Mesenchymal stem cell (in vitro differentiated cells and primary cell): Measurements from ENCODE around the gene MPP2.

Experiments
- DNase-seq: peaks from one replicate; pipeline ENCODE4 v3.0.0-alpha.2; 2013
- H2AFZ ChIP-seq: one replicate; pipeline ENCODE4 v1.6.1; 2013; ENCODE audit warnings: low read depth, mild to moderate bottlenecking, control low read depth, inconsistent platforms, low read length, moderate library complexity
- H2AK5ac ChIP-seq: 2 replicates; pipeline ENCODE4 v1.6.1; 2013; ENCODE audit warnings: low read length, moderate library complexity, mild to moderate bottlenecking, inconsistent platforms; ENCODE audit not compliant: severe bottlenecking
- H2BK120ac ChIP-seq: one replicate; pipeline ENCODE4 v1.6.1; 2013; ENCODE audit warnings: low read depth, mild to moderate bottlenecking, inconsistent platforms, low read length, moderate library complexity
- H2BK12ac ChIP-seq, 2 experiments: one replicate each; pipeline ENCODE4 v1.6.1; 2013; ENCODE audit warnings: inconsistent platforms in 2 of 2, low read length in 2 of 2, mild to moderate bottlenecking in 2 of 2, moderate library complexity in 2 of 2, control low read depth in 1 of 2
- H2BK15ac ChIP-seq: one replicate; pipeline ENCODE4 v1.6.1; 2013; ENCODE audit warnings: mild to moderate bottlenecking, low read depth, inconsistent platforms; ENCODE audit not compliant: poor library complexity, severe bottlenecking
- H2BK5ac ChIP-seq: 2 replicates; pipeline ENCODE4 v1.6.1; 2013; ENCODE audit warnings: low read depth, mild to moderate bottlenecking, low read length, control low read depth, inconsistent platforms; ENCODE audit not compliant: poor library complexity, severe bottlenecking
- H3K14ac ChIP-seq, 2 experiments: one replicate each; pipeline ENCODE4 v1.6.1; 2013; ENCODE audit warnings: inconsistent platforms in 2 of 2, low read length in 2 of 2, control low read depth in 1 of 2, mild to moderate bottlenecking in 1 of 2, moderate library complexity in 1 of 2
- H3K18ac ChIP-seq, 2 experiments: one replicate each; pipeline ENCODE4 v1.6.1; 2013; ENCODE audit warnings: inconsistent platforms in 2 of 2, low read length in 2 of 2, control low read depth in 1 of 2, low read depth in 1 of 2, mild to moderate bottlenecking in 1 of 2
- H3K23ac ChIP-seq, 2 experiments: one replicate each; pipeline ENCODE4 v1.6.1; 2013; ENCODE audit warnings: inconsistent platforms in 2 of 2, low read length in 2 of 2, mild to moderate bottlenecking in 2 of 2, moderate library complexity in 2 of 2, control low read depth in 1 of 2
- H3K27ac ChIP-seq: 2 replicates; pipeline ENCODE4 v1.5.1; 2013; ENCODE audit warnings: mild to moderate bottlenecking, moderate library complexity, low read length, control low read depth, inconsistent platforms; ENCODE audit not compliant: poor library complexity, severe bottlenecking
- H3K27me3 ChIP-seq, 2 experiments: 2 replicates each; pipeline versions ENCODE4 v1.6.1 to v1.7.0; 2013; ENCODE audit warnings: low read length in 2 of 2, mild to moderate bottlenecking in 2 of 2, moderate library complexity in 2 of 2, control low read depth in 1 of 2, inconsistent platforms in 1 of 2; ENCODE audit not compliant: control insufficient read depth in 1 of 2, insufficient read depth in 1 of 2
- H3K36me3 ChIP-seq, 2 experiments: 2 replicates each; pipeline versions ENCODE4 v1.6.1 to v1.7.0; 2013; ENCODE audit warnings: low read length in 2 of 2, control low read depth in 1 of 2, inconsistent platforms in 1 of 2, low read depth in 1 of 2, mild to moderate bottlenecking in 1 of 2; ENCODE audit not compliant: insufficient read depth in 2 of 2, control insufficient read depth in 1 of 2
- H3K4ac ChIP-seq, 2 experiments: one replicate each; pipeline ENCODE4 v1.6.1; 2013; ENCODE audit warnings: inconsistent platforms in 2 of 2, low read length in 2 of 2, mild to moderate bottlenecking in 2 of 2, moderate library complexity in 2 of 2, control low read depth in 1 of 2, low read depth in 1 of 2
- H3K4me1 ChIP-seq: 2 replicates; pipeline ENCODE4 v1.6.1; 2013; ENCODE audit warnings: low read depth, low read length, control low read depth; ENCODE audit not compliant: control insufficient read depth, insufficient read depth
- H3K4me2 ChIP-seq: 2 replicates; pipeline ENCODE4 v1.6.1; 2013; ENCODE audit warnings: low read length, mild to moderate bottlenecking, inconsistent platforms; ENCODE audit not compliant: poor library complexity, severe bottlenecking
- H3K4me3 ChIP-seq, 2 experiments: 2 replicates each; pipeline versions ENCODE4 v1.5.1 to v1.7.0; 2013; ENCODE audit warnings: low read length in 2 of 2, mild to moderate bottlenecking in 2 of 2, control low read depth in 1 of 2, low read depth in 1 of 2; ENCODE audit not compliant: insufficient read depth in 1 of 2
- H3K79me1 ChIP-seq: replicated peaks from 2 replicates; pipeline ENCODE4 v1.6.1; 2013; ENCODE audit warnings: mild to moderate bottlenecking, control low read depth, low read length, inconsistent platforms; ENCODE audit not compliant: poor library complexity, severe bottlenecking
- H3K9ac ChIP-seq: 2 replicates; pipeline ENCODE4 v1.7.0; 2013; ENCODE audit warnings: mild to moderate bottlenecking, low read length, moderate library complexity
- H3K9me3 ChIP-seq: 2 replicates; pipeline ENCODE4 v1.7.0; 2013; ENCODE audit warnings: mild to moderate bottlenecking, low read length; ENCODE audit not compliant: control insufficient read depth
- H4K8ac ChIP-seq: one replicate; pipeline ENCODE4 v1.6.1; 2013; ENCODE audit warnings: inconsistent platforms, mild to moderate bottlenecking, low read length, moderate library complexity
- H4K91ac ChIP-seq: one replicate; pipeline ENCODE4 v1.6.1; 2013; ENCODE audit warnings: mild to moderate bottlenecking, low read length, inconsistent platforms
- WGBS: methylation state at CpG from one replicate; pipeline ENCODE4 v1.1.7; 2013; ENCODE audit warnings: mixed read lengths; 5-methylcytosine and 5-hydroxymethylcytosine counted together

MPP2 gene

GRCh38 chr17:43832976-43833829 is 74.1 kb downstream of the MPP2 start, which contains the start of gene MPP3:
TSS of gene MPP3 (minus strand) at chr17:43833146. CDS start at chr17:43831906, 1,240 bp downstream.
- Histone ChIP-seq H3K14ac (peak within 1 kb of the TSS in 1 of 2 experiments; percentile 61), H2AFZ (peak within 1 kb of the TSS; percentile 29), H3K4me2 (peak within 1 kb of the TSS; percentile 96), H2BK5ac (no peak within 1 kb of the TSS), H3K9me3 (no peaks in the 10 kb centered on the region), H4K8ac (peak within 1 kb of the TSS; percentile 7), H2AK5ac (no peak within 1 kb of the TSS), H3K27me3 (no peaks in the 10 kb centered on the region), H4K91ac (peak within 1 kb of the TSS; percentile 74), H3K79me1 (peaks cover 3% of the 10 kb centered on the region), H3K18ac (peak within 1 kb of the TSS; percentile 87 to 91), H3K4me1 (peaks cover 14% of the 10 kb centered on the region), H3K27ac (no peak within 1 kb of the TSS), H3K36me3 (peaks cover 29 to 34% of the 10 kb centered on the region in 2 experiments), H3K4me3 (peak within 1 kb of the TSS; percentile 67 to 81), H2BK15ac (peak within 1 kb of the TSS; percentile 49), H3K23ac (peak within 1 kb of the TSS in 1 of 2 experiments; percentile 23), H2BK12ac (peak within 1 kb of the TSS in 1 of 2 experiments; percentile 73), H3K4ac (peak within 1 kb of the TSS in 1 of 2 experiments; percentile 47), H2BK120ac (peak within 1 kb of the TSS; percentile 11), H3K9ac (peak within 1 kb of the TSS; percentile 78)
- WGBS, result 5% methylated on average over 43 of the region's 87 CpGs
- peak; percentile 70 for DNase-seq

- Histone ChIP-seq H3K14ac (no peak overlapping the region), H2AFZ (peak overlapping the region; percentile 29), H4K91ac (no peak overlapping the region), H2AK5ac (no peak overlapping the region), H3K27ac (no peak overlapping the region), H2BK120ac (peak overlapping the region; percentile 11), H3K18ac (peak overlapping the region in 1 of 2 experiments; percentile 91), H3K79me1 (peaks cover 3% of the 10 kb centered on the region), H2BK12ac (peak overlapping the region in 1 of 2 experiments; percentile 45), H3K23ac (no peak overlapping the region), H3K4ac (peak overlapping the region in 1 of 2 experiments; percentile 7), H3K4me1 (peaks cover 14% of the 10 kb centered on the region), H3K4me3 (peak overlapping the region; percentile 67 to 81), H3K27me3 (no peaks in the 10 kb centered on the region), H4K8ac (peak overlapping the region; percentile 7), H3K36me3 (peaks cover 36 to 42% of the 10 kb centered on the region in 2 experiments), H2BK15ac (peak overlapping the region; percentile 49), H3K9me3 (no peaks in the 10 kb centered on the region), H3K9ac (peak overlapping the region; percentile 78), H3K4me2 (peak overlapping the region; percentile 96), H2BK5ac (no peak overlapping the region)
- WGBS, result 9% methylated on average over 41 of the region's 51 CpGs
- DNase-seq, result peak; percentile 74
These were observed 75.0 kb downstream of the MPP2 start for GRCh38 chr17:43832168-43832975.

- Histone ChIP-seq H3K4me2 (no peak overlapping the region), H2BK12ac (no peak overlapping the region), H2BK15ac (no peak overlapping the region), H3K4me3 (peak overlapping the region in 1 of 2 experiments; percentile 81), H3K27ac (no peak overlapping the region), H3K4ac (no peak overlapping the region), H3K79me1 (peaks cover 3% of the 10 kb centered on the region), H2BK5ac (no peak overlapping the region), H3K18ac (no peak overlapping the region), H3K36me3 (peaks cover 40 to 44% of the 10 kb centered on the region in 2 experiments), H3K9me3 (no peaks in the 10 kb centered on the region), H2AK5ac (no peak overlapping the region), H3K27me3 (no peaks in the 10 kb centered on the region), H2AFZ (no peak overlapping the region), H3K4me1 (peaks cover 14% of the 10 kb centered on the region), H3K23ac (no peak overlapping the region), H3K9ac (peak overlapping the region; percentile 78), H2BK120ac (no peak overlapping the region), H4K8ac (no peak overlapping the region), H3K14ac (no peak overlapping the region), H4K91ac (no peak overlapping the region)
- no peak for DNase-seq
- WGBS, result 78% methylated on average over 5 of the region's 8 CpGs
These were observed 75.7 kb downstream of the MPP2 start for GRCh38 chr17:43831633-43832032.
